ENCODE data around the gene DLEC1.

DLEC1 gene, protein sequence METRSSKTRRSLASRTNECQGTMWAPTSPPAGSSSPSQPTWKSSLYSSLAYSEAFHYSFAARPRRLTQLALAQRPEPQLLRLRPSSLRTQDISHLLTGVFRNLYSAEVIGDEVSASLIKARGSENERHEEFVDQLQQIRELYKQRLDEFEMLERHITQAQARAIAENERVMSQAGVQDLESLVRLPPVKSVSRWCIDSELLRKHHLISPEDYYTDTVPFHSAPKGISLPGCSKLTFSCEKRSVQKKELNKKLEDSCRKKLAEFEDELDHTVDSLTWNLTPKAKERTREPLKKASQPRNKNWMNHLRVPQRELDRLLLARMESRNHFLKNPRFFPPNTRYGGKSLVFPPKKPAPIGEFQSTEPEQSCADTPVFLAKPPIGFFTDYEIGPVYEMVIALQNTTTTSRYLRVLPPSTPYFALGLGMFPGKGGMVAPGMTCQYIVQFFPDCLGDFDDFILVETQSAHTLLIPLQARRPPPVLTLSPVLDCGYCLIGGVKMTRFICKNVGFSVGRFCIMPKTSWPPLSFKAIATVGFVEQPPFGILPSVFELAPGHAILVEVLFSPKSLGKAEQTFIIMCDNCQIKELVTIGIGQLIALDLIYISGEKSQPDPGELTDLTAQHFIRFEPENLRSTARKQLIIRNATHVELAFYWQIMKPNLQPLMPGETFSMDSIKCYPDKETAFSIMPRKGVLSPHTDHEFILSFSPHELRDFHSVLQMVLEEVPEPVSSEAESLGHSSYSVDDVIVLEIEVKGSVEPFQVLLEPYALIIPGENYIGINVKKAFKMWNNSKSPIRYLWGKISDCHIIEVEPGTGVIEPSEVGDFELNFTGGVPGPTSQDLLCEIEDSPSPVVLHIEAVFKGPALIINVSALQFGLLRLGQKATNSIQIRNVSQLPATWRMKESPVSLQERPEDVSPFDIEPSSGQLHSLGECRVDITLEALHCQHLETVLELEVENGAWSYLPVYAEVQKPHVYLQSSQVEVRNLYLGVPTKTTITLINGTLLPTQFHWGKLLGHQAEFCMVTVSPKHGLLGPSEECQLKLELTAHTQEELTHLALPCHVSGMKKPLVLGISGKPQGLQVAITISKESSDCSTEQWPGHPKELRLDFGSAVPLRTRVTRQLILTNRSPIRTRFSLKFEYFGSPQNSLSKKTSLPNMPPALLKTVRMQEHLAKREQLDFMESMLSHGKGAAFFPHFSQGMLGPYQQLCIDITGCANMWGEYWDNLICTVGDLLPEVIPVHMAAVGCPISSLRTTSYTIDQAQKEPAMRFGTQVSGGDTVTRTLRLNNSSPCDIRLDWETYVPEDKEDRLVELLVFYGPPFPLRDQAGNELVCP (N-terminal part only)

GRCh38 chr3:38039101-38039898 is at the start of gene DLEC1:
TSS of gene DLEC1 (plus strand) at chr3:38039208. CDS start at chr3:38039226, 18 bp downstream.
- peak within 1 kb of the TSS; percentile 82 for H3K4me3 Mint-ChIP-seq
- H3K36me3 Mint-ChIP-seq = peaks cover 7% of the 10 kb centered on the region
- no peaks in the 10 kb centered on the region for H3K9me3 Mint-ChIP-seq (ENCODE audit: low read depth)
- H3K27me3 Mint-ChIP-seq = no peaks in the 10 kb centered on the region
- peaks cover 29% of the 10 kb centered on the region for H3K4me1 Mint-ChIP-seq (ENCODE audit: low read depth)
- H3K27ac Mint-ChIP-seq = peak within 1 kb of the TSS; percentile 90

GRCh38 chr3:37989821-37990480 is 49.1 kb upstream of the DLEC1 start:
- Mint-ChIP-seq H3K4me1 (ENCODE audit: low read depth) (peaks cover 21% of the 10 kb centered on the region), H3K4me3 (no peak overlapping the region), H3K36me3 (no peaks in the 10 kb centered on the region), H3K27me3 (no peaks in the 10 kb centered on the region), H3K9me3 (ENCODE audit: low read depth) (no peaks in the 10 kb centered on the region), H3K27ac (no peak overlapping the region)

- H3K4me1 Mint-ChIP-seq (ENCODE audit: low read depth) = peaks cover 27% of the 10 kb centered on the region
- peaks cover 2% of the 10 kb centered on the region for H3K36me3 Mint-ChIP-seq
- H3K27me3 Mint-ChIP-seq = no peaks in the 10 kb centered on the region
- no peak within 1 kb of the TSS for H3K27ac Mint-ChIP-seq
- no peaks in the 10 kb centered on the region for H3K9me3 Mint-ChIP-seq (ENCODE audit: low read depth)
- H3K4me3 Mint-ChIP-seq = no peak within 1 kb of the TSS
These were observed 48.5 kb upstream of the DLEC1 start, which contains the start of gene VILL for GRCh38 chr3:37990527-37990926. TSS of gene VILL (plus strand) at chr3:37990786. CDS start at chr3:37993673, 2,887 bp downstream.

- Mint-ChIP-seq H3K36me3 (peaks cover 2% of the 10 kb centered on the region), H3K27me3 (no peaks in the 10 kb centered on the region), H3K27ac (no peak overlapping the region), H3K4me3 (no peak overlapping the region), H3K4me1 (ENCODE audit: low read depth) (peaks cover 32% of the 10 kb centered on the region), H3K9me3 (ENCODE audit: low read depth) (no peaks in the 10 kb centered on the region)
These were observed 47.9 kb upstream of the DLEC1 start for GRCh38 chr3:37991109-37991508.

GRCh38 chr3:37991823-37992222 is 47.2 kb upstream of the DLEC1 start:
- no peaks in the 10 kb centered on the region for H3K27me3 Mint-ChIP-seq
- peaks cover 39% of the 10 kb centered on the region for H3K4me1 Mint-ChIP-seq (ENCODE audit: low read depth)
- H3K4me3 Mint-ChIP-seq = no peak overlapping the region
- peaks cover 8% of the 10 kb centered on the region for H3K36me3 Mint-ChIP-seq
- peaks cover 3% of the 10 kb centered on the region for H3K9me3 Mint-ChIP-seq (ENCODE audit: low read depth)
- H3K27ac Mint-ChIP-seq = no peak overlapping the region

- Mint-ChIP-seq H3K9me3 (ENCODE audit: low read depth) (peaks cover 3% of the 10 kb centered on the region), H3K4me1 (ENCODE audit: low read depth) (peaks cover 42% of the 10 kb centered on the region), H3K27ac (peak overlapping the region; percentile 98), H3K36me3 (peaks cover 10% of the 10 kb centered on the region), H3K4me3 (peak overlapping the region; percentile 95), H3K27me3 (no peaks in the 10 kb centered on the region)
These were observed 46.5 kb upstream of the DLEC1 start for GRCh38 chr3:37992271-37993066.

DNA sequence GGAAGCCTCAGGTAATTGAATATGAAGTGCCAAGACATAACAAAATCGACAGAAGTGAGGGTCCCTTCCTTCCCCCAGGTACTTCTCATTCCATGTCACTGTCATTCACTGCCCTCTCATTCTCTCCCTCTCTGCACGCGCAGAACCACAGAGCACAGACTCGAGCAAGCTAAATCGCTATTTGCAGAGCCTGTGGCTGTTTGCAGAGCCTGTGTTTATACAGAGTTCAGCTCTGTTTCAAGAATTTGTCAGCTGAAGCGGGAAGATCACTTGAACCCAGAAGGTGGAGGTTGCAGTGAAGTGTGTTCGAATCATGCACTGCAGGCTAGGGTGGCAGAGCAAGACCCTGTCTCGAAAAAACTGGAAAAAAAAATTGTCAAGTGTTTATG is 45.9 kb upstream of the DLEC1 start:
- H3K4me1 Mint-ChIP-seq (ENCODE audit: low read depth) = peaks cover 42% of the 10 kb centered on the region
- no peaks in the 10 kb centered on the region for H3K27me3 Mint-ChIP-seq
- peaks cover 10% of the 10 kb centered on the region for H3K36me3 Mint-ChIP-seq
- H3K9me3 Mint-ChIP-seq (ENCODE audit: low read depth) = peaks cover 3% of the 10 kb centered on the region
- H3K4me3 Mint-ChIP-seq = peak overlapping the region; percentile 95
- H3K27ac Mint-ChIP-seq = peak overlapping the region; percentile 98

GRCh38 chr3:37993460-37993819 is 45.6 kb upstream of the DLEC1 start:
- Mint-ChIP-seq H3K9me3 (ENCODE audit: low read depth) (peaks cover 3% of the 10 kb centered on the region), H3K36me3 (peaks cover 10% of the 10 kb centered on the region), H3K27ac (peak overlapping the region; percentile 98), H3K4me3 (peak overlapping the region; percentile 95), H3K4me1 (ENCODE audit: low read depth) (peaks cover 45% of the 10 kb centered on the region), H3K27me3 (no peaks in the 10 kb centered on the region)

- Mint-ChIP-seq H3K27ac (peak overlapping the region; percentile 98), H3K4me3 (peak overlapping the region; percentile 95), H3K27me3 (no peaks in the 10 kb centered on the region), H3K36me3 (peaks cover 10% of the 10 kb centered on the region), H3K9me3 (ENCODE audit: low read depth) (peaks cover 3% of the 10 kb centered on the region), H3K4me1 (ENCODE audit: low read depth) (peaks cover 48% of the 10 kb centered on the region)
These were observed 45.0 kb upstream of the DLEC1 start for GRCh38 chr3:37993820-37994638.

GRCh38 chr3:37994639-37994972 is 44.4 kb upstream of the DLEC1 start:
- peaks cover 10% of the 10 kb centered on the region for H3K36me3 Mint-ChIP-seq
- H3K27me3 Mint-ChIP-seq = no peaks in the 10 kb centered on the region
- peak overlapping the region; percentile 95 for H3K4me3 Mint-ChIP-seq
- H3K27ac Mint-ChIP-seq = peak overlapping the region; percentile 98
- H3K4me1 Mint-ChIP-seq (ENCODE audit: low read depth) = peaks cover 53% of the 10 kb centered on the region
- H3K9me3 Mint-ChIP-seq (ENCODE audit: low read depth) = peaks cover 3% of the 10 kb centered on the region

- peak overlapping the region; percentile 98 for H3K27ac Mint-ChIP-seq
- peaks cover 10% of the 10 kb centered on the region for H3K36me3 Mint-ChIP-seq
- H3K27me3 Mint-ChIP-seq = no peaks in the 10 kb centered on the region
- peaks cover 3% of the 10 kb centered on the region for H3K9me3 Mint-ChIP-seq (ENCODE audit: low read depth)
- H3K4me3 Mint-ChIP-seq = peak overlapping the region; percentile 95
- H3K4me1 Mint-ChIP-seq (ENCODE audit: low read depth) = peaks cover 55% of the 10 kb centered on the region
These were observed 43.1 kb upstream of the DLEC1 start for GRCh38 chr3:37995652-37996641.

Data from activated naive CD8-positive, alpha-beta T cell (primary cell).